ENCODE data around the gene SPHK1. TPM values are rescaled to one million over a fixed set of nuclear protein-coding genes. Genes with fewer than 3 reads are reported as not detected.

The SPHK1 gene
- total RNA-seq, 2 experiments from 2014 or later: 0.28 to 0.78 TPM

- no peak for TF ChIP-seq EZH2phosphoT487 (IDR thresholded peaks at IDR 0.05; ENCODE audit: borderline replicate concordance, low read depth, low read length)
- TF ChIP-seq CTCF (conservative IDR thresholded peaks at IDR 0.05; ENCODE audit: low read length): no peak
- DNase-seq (ENCODE audit: low spot score): peak; percentile 50
- peaks cover 8% of the 10 kb centered on the region; the same call in 1 of the 2 replicates for H3K36me3 ChIP-seq (ENCODE audit: insufficient read depth, low read length)
- no peaks in the 10 kb centered on the region for H3K9me2 ChIP-seq (ENCODE audit: insufficient read depth, low read length)
- H2AFZ ChIP-seq (ENCODE audit: low read length): peak overlapping the region; percentile 96
- no TSS peak for BruUV-seq (replicated peaks)
- no peaks in the 10 kb centered on the region for H4K20me1 ChIP-seq (ENCODE audit: insufficient read depth, low read length)
- ChIA-PET CTCF (ENCODE audit: unreplicated experiment) (interaction anchor here (0.7 kb wide), 1 partner anchor 15 kb away, joined by 3 read pairs; no protein-coding TSS in a partner anchor), POLR2A (interaction anchor here (0.6 to 1.7 kb wide), 11 partner anchors 9 to 839 kb away, joined by 3 to 8 read pairs (median 4); no protein-coding TSS in a partner anchor)
- no peaks in the 10 kb centered on the region for H3K9me3 ChIP-seq (ENCODE audit: low read length)
- H3K4me2 ChIP-seq (ENCODE audit: low read length): peak overlapping the region; percentile 99
- H3K4me3 ChIP-seq (ENCODE audit: low read depth, low read length, poor library complexity, severe bottlenecking): peak overlapping the region; percentile 91
- intact Hi-C loops (cut with micrococcal nuclease; ENCODE audit: unreplicated experiment): loop anchor here (1.0 kb wide), 1 partner anchor 283 kb away; the partner anchor contains the start of gene SRP68
- H3K27ac ChIP-seq (ENCODE audit: low read depth, low read length, poor library complexity, severe bottlenecking): peak overlapping the region; percentile 78
- H3K4me1 ChIP-seq (ENCODE audit: insufficient read depth, low read length, poor library complexity, severe bottlenecking): peaks cover 43% of the 10 kb centered on the region
- H3K79me2 ChIP-seq (ENCODE audit: insufficient read depth, low read depth, low read length): peaks cover 27% of the 10 kb centered on the region
Observed at GRCh38 chr17:76354747-76355310, 29.6 kb upstream of the SPHK1 start.

- intact Hi-C loops (cut with micrococcal nuclease; ENCODE audit: unreplicated experiment): no loop called here
- H3K79me2 ChIP-seq (ENCODE audit: insufficient read depth, low read depth, low read length): peaks cover 14% of the 10 kb centered on the region
- CTCF ChIA-PET (ENCODE audit: unreplicated experiment): interaction anchor here (0.6 kb wide), 1 partner anchor 155 kb away, joined by 3 read pairs; no protein-coding TSS in a partner anchor
- H3K4me3 ChIP-seq (ENCODE audit: low read depth, low read length, poor library complexity, severe bottlenecking): peak overlapping the region; percentile 10
- DNase-seq (ENCODE audit: low spot score): peak; percentile 58
- TF ChIP-seq EZH2phosphoT487 (IDR thresholded peaks at IDR 0.05; ENCODE audit: borderline replicate concordance, low read depth, low read length) (no peak), CTCF (conservative IDR thresholded peaks at IDR 0.05; ENCODE audit: low read length) (no peak)
- no peaks in the 10 kb centered on the region for H3K9me3 ChIP-seq (ENCODE audit: low read length)
- H3K4me1 ChIP-seq (ENCODE audit: insufficient read depth, low read length, poor library complexity, severe bottlenecking): peaks cover 38% of the 10 kb centered on the region
- peak overlapping the region; percentile 38 for H3K27ac ChIP-seq (ENCODE audit: low read depth, low read length, poor library complexity, severe bottlenecking)
- peak overlapping the region; percentile 71 for H2AFZ ChIP-seq (ENCODE audit: low read length)
- POLR2A ChIA-PET: interaction anchor here (1.0 to 1.4 kb wide), 3 partner anchors 12 to 343 kb away, joined by 3 read pairs; no protein-coding TSS in a partner anchor
- peak overlapping the region; percentile 51 for H3K4me2 ChIP-seq (ENCODE audit: low read length)
- no TSS peak for BruUV-seq (replicated peaks)
- H3K36me3 ChIP-seq (ENCODE audit: insufficient read depth, low read length): no peaks in the 10 kb centered on the region
- no peaks in the 10 kb centered on the region for H3K9me2 ChIP-seq (ENCODE audit: insufficient read depth, low read length)
- H4K20me1 ChIP-seq (ENCODE audit: insufficient read depth, low read length): no peaks in the 10 kb centered on the region
Observed at GRCh38 chr17:76356803-76357456, 27.5 kb upstream of the SPHK1 start.
